Loucy (cell line): ENCODE measurements around the gene CLEC4C.

Experiments used
- H2AFZ ChIP-seq: fragments of 200-600 bp; sonication (generic); 2 replicates; pipeline ENCODE4 v1.6.0; 2016; ENCODE audit warnings: antibody characterized with exemption, mild to moderate bottlenecking, low read length, moderate library complexity
- H3F3A ChIP-seq: fragments of 200-600 bp; 2 replicates; pipeline ENCODE4 v1.6.0; 2016; ENCODE audit warnings: antibody characterized with exemption, low read depth, mild to moderate bottlenecking
- H3K27me3 ChIP-seq: fragments of 200-600 bp; sonication (generic); 2 replicates; pipeline ENCODE4 v1.6.1; 2014; ENCODE audit warnings: low read length, mild to moderate bottlenecking; ENCODE audit not compliant: insufficient read depth, poor library complexity, severe bottlenecking
- H3K36me3 ChIP-seq: fragments of 200-600 bp; sonication (generic); 2 replicates; pipeline ENCODE4 v1.6.1; 2016; ENCODE audit warnings: low read length; ENCODE audit not compliant: insufficient read depth
- H3K4me1 ChIP-seq: fragments of 200-600 bp; sonication (generic); 2 replicates; pipeline ENCODE4 v1.5.1; 2014; ENCODE audit warnings: low read length, mild to moderate bottlenecking; ENCODE audit not compliant: insufficient read depth, poor library complexity, severe bottlenecking
- H3K4me2 ChIP-seq: fragments of 200-600 bp; sonication (generic); 2 replicates; pipeline ENCODE4 v1.6.0; 2014; ENCODE audit warnings: antibody characterized with exemption, low read length, low read depth, mild to moderate bottlenecking; ENCODE audit not compliant: poor library complexity, severe bottlenecking
- H3K4me3 ChIP-seq: fragments of 200-600 bp; sonication (generic); 2 replicates; pipeline ENCODE4 v1.5.1; 2014; ENCODE audit warnings: low read length, mild to moderate bottlenecking, mixed read lengths; ENCODE audit not compliant: poor library complexity, severe bottlenecking
- H3K79me2 ChIP-seq: fragments of 200-600 bp; sonication (generic); 2 replicates; pipeline ENCODE4 v1.6.1; 2014; ENCODE audit warnings: low read length; ENCODE audit not compliant: insufficient read depth
- H3K9ac ChIP-seq: fragments of 200-600 bp; sonication (generic); 2 replicates; pipeline ENCODE4 v1.6.0; 2014; ENCODE audit warnings: mild to moderate bottlenecking, low read depth, low read length, moderate library complexity; ENCODE audit not compliant: poor library complexity, severe bottlenecking
- H3K9me2 ChIP-seq: fragments of 200-600 bp; sonication (generic); replicated peaks from 2 replicates; pipeline ENCODE4 v1.6.1; 2016; ENCODE audit warnings: low read depth, low read length, mixed read lengths
- H3K9me3 ChIP-seq: fragments of 200-600 bp; sonication (generic); 2 replicates; pipeline ENCODE4 v1.6.1; 2014; ENCODE audit warnings: mild to moderate bottlenecking, antibody characterized with exemption, low read length, low read depth; ENCODE audit not compliant: insufficient read depth
- H4K20me1 ChIP-seq: fragments of 200-600 bp; sonication (generic); 2 replicates; pipeline ENCODE4 v1.6.0; 2014; ENCODE audit warnings: antibody characterized with exemption, low read length, mild to moderate bottlenecking; ENCODE audit not compliant: insufficient read depth, poor library complexity, severe bottlenecking
- EZH2phosphoT487 ChIP-seq: fragments of 200-600 bp; IDR thresholded peaks from 2 replicates; pipeline ENCODE4 v1.6.1; 2018; ENCODE audit warnings: antibody characterized with exemption, mild to moderate bottlenecking, moderate library complexity, borderline replicate concordance
- TF ChIP-seq, protein P1 (sequence below): fragments of 200-600 bp; sonication (generic); conservative IDR thresholded peaks from 2 replicates; pipeline ENCODE4 v1.5.1; 2014; ENCODE audit warnings: mild to moderate bottlenecking, antibody characterized with exemption, low read length

CLEC4C gene

DNA sequence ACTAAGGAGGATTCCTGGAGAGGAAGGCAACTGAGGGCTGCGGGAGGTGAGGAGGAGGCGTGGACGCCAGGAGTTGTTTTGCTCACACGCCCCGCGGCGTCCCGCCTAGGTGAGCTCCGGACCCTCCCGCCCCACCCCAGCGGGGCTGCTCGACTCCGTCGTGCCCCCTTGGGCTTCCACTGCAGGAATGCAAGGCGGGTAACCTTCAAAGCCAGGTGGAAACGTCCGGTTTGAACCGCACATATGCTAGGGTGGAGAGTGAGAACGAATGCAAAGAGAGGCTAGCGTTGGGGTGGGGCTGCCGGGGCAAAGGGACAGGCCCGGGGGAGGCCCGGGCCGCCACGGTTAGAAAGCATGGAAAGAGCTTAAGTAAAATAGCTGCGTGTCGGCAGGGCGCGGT lies 41.3 kb downstream of the CLEC4C start:
- H3K9me2 ChIP-seq = no peaks in the 10 kb centered on the region
- TF ChIP-seq, protein P1, sequence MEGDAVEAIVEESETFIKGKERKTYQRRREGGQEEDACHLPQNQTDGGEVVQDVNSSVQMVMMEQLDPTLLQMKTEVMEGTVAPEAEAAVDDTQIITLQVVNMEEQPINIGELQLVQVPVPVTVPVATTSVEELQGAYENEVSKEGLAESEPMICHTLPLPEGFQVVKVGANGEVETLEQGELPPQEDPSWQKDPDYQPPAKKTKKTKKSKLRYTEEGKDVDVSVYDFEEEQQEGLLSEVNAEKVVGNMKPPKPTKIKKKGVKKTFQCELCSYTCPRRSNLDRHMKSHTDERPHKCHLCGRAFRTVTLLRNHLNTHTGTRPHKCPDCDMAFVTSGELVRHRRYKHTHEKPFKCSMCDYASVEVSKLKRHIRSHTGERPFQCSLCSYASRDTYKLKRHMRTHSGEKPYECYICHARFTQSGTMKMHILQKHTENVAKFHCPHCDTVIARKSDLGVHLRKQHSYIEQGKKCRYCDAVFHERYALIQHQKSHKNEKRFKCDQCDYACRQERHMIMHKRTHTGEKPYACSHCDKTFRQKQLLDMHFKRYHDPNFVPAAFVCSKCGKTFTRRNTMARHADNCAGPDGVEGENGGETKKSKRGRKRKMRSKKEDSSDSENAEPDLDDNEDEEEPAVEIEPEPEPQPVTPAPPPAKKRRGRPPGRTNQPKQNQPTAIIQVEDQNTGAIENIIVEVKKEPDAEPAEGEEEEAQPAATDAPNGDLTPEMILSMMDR = no peak
- TF ChIP-seq EZH2phosphoT487 = no peak
- H3K79me2 ChIP-seq = no peaks in the 10 kb centered on the region
- H3K4me2 ChIP-seq = no peak overlapping the region
- no peaks in the 10 kb centered on the region for H3K9me3 ChIP-seq
- no peaks in the 10 kb centered on the region for H3F3A ChIP-seq
- no peaks in the 10 kb centered on the region for H3K27me3 ChIP-seq
- no peak overlapping the region for H3K9ac ChIP-seq
- H3K4me1 ChIP-seq = no peaks in the 10 kb centered on the region
- no peak overlapping the region for H3K4me3 ChIP-seq
- H4K20me1 ChIP-seq = no peaks in the 10 kb centered on the region
- no peaks in the 10 kb centered on the region for H3K36me3 ChIP-seq
- H2AFZ ChIP-seq = no peak overlapping the region

DNA sequence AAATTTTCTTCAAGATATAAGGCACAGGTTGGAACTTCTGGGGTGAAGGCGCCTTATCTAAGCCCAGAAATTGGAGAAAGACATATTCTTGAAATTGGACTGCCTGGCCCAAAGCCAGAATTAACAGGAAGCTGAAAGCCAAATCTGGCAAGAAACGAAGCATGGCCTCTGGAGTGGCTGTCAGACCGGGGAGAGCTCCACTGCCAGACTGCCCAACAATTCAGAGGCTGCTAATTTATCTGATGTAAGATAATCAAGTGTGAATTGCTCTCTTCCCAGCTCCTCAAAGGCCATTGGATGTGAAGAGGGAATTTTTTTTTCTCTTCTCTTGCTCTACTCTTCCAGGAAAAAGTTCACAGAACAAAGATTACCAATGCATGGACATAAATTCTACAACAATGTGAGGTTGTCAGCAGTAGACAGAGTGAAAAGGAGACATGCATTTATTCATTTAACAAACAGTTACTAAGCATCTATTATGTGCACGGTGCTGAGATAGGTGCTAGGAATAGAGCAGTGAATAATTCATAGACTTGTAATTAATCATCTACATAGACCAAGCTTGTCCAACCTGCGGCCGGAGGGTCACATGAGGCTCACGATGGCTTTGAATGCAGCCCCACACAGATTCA lies 51.5 kb downstream of the CLEC4C start, which contains the start of gene GDF3:
Gene GDF3, minus strand, starts transcription at position 210 of the 632 bp plus-strand sequence. Its CDS starts 47 bp downstream, at position 163.
- H3K79me2 ChIP-seq = no peaks in the 10 kb centered on the region
- H3F3A ChIP-seq = no peaks in the 10 kb centered on the region
- H3K9ac ChIP-seq = no peak within 1 kb of the TSS
- peaks cover 3% of the 10 kb centered on the region for H3K4me1 ChIP-seq
- no peak within 1 kb of the TSS for H3K4me2 ChIP-seq
- H3K4me3 ChIP-seq = no peak within 1 kb of the TSS
- no peaks in the 10 kb centered on the region for H4K20me1 ChIP-seq
- no peaks in the 10 kb centered on the region for H3K9me3 ChIP-seq
- no peaks in the 10 kb centered on the region for H3K27me3 ChIP-seq
- H2AFZ ChIP-seq = no peak within 1 kb of the TSS
- TF ChIP-seq EZH2phosphoT487 = no peak
- TF ChIP-seq, protein P1 = no peak
- no peaks in the 10 kb centered on the region for H3K9me2 ChIP-seq
- H3K36me3 ChIP-seq = no peaks in the 10 kb centered on the region

DNA sequence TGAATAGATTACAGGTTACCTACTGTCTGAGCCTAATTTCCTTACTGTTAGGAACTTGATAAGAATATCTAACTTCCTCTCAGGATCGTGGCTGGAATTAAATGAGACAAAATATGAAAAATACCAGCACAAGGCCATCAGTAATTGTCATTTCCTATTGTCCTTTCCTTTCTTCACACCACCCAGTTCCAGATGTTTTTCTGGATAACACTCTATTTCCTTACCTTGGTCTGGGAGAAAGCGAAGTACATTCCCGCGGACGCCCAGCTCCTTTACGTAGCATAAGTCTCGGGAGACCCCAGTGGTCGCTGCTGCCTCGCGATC lies 52.0 kb downstream of the CLEC4C start:
- Histone ChIP-seq H3K4me2 (no peak overlapping the region), H3K4me3 (no peak overlapping the region)

More for the DNA sequence above, 52.0 kb downstream of the CLEC4C start:
- Histone ChIP-seq H3K9ac (no peak overlapping the region), H2AFZ (no peak overlapping the region), H3K79me2 (no peaks in the 10 kb centered on the region), H4K20me1 (no peaks in the 10 kb centered on the region), H3K27me3 (no peaks in the 10 kb centered on the region), H3K4me1 (peaks cover 3% of the 10 kb centered on the region), H3F3A (no peaks in the 10 kb centered on the region), H3K9me3 (no peaks in the 10 kb centered on the region), H3K9me2 (no peaks in the 10 kb centered on the region), H3K36me3 (no peaks in the 10 kb centered on the region)
- TF ChIP-seq EZH2phosphoT487 = no peak
- TF ChIP-seq, protein P1 = no peak
